HG02588 (cell line): ENCODE data around the gene MAPKBP1.

ENCODE experiments used
- ATAC-seq: cut with Tn5 transposase; IDR thresholded peaks from one replicate; pipeline ENCODE4 v1.9.1; 2021; ENCODE audit warnings: mild to moderate bottlenecking, moderate library complexity; ENCODE audit not compliant: unreplicated experiment

MAPKBP1 gene

DNA sequence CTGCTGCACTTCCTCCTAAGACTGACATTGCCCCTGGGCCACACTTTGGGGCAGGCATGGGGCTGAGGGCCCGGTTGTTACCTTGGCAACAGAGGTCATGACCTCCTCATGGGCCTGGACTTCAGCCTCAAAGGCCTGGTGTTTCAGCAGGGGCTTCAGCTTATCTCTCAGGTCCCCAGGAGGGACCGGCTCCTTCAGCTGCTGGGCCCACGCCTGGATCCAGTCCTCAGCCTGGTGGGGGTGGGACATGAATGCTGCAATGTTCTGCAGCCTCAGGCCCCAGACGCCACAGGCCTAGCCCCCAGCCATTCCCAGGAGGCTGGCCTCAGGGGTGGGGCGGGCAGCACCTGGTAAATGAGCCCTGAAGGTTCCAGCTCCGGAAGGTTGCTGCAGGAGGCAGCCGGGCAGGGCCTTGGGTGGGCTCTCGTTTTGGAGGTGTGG lies 92.0 kb downstream of the MAPKBP1 start:
- ATAC-seq, result no peak

GRCh38 chr15:41866872-41867579 lies 92.7 kb downstream of the MAPKBP1 start:
- ATAC-seq, result no peak

DNA sequence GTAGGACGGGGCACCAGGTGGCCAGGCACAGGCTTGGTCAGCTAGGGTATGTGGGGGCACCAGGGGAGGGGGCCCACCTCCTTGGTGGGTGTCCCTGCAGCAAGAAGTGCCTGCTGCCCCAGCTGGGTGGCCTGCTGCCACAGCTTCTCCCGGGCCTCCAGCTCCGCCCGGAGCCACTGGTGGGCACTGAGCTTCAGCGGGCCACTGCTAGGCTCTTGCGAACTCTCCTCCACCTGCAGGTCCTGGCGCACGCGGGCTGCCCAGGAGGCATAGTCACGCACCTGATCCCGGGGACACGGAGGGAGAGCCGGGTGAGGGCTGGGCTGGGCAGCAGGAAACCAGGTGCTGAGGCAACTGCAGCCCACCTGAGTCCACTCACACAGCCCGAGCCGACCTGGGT lies 94.0 kb downstream of the MAPKBP1 start:
- ATAC-seq, result no peak

GRCh38 chr15:41869770-41870688 lies 95.7 kb downstream of the MAPKBP1 start:
- no peak for ATAC-seq

GRCh38 chr15:41870689-41871081 lies 96.4 kb downstream of the MAPKBP1 start:
- ATAC-seq, result no peak

GRCh38 chr15:41871175-41871905 lies 97.1 kb downstream of the MAPKBP1 start:
- ATAC-seq, result no peak

DNA sequence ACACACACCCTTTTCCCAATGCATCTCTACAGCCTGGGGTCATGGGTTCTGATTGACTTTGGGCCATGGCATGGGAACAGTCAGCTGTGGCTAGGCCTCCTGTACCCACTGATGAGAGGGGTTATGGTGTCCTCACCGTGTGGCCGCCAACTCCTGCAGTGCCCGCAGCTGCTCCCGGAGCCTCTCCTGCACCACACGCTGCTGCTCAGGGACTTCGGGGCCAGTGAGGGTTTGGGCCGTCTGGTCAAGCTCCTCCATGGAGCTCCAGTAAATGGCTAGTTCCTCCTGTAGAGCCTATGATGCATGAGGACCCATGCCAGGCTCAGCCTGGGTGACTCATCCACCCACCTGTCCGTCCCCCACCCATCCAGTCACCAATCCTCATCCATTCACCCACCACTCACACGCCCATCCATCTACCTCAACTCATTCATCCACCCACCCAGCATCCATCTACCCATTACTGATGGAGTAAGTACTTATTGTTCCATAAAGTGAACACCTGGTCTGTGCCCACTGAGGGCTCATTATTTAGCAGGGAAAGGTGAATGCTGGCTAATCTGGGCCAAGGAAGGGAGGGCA lies 98.0 kb downstream of the MAPKBP1 start:
- no peak for ATAC-seq

- ATAC-seq, result no peak
These were observed 99.4 kb downstream of the MAPKBP1 start for GRCh38 chr15:41873711-41874110.

DNA sequence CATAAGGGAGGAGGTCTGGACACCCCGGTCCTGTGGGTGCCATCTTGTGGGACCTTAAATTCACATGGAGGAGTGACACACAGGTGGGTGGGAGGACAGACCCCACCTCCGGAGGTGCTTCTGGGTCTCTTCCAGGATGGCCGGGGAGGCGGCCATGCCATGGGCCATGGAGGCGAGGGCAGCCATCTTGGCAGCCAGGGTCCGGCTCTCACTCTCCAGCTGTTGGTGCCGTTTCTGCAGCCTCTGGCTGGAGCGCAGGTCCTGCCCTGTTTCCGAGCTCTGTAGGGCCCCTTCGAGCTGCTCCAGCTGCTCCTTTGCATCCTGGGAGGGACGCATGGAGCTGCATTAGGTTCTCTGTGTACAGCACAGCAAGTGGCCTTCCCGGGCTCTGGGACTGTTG lies 100.5 kb downstream of the MAPKBP1 start:
- no peak for ATAC-seq

GRCh38 chr15:41876007-41876406 lies 101.7 kb downstream of the MAPKBP1 start:
- ATAC-seq, result no peak

GRCh38 chr15:41876689-41877088 lies 102.4 kb downstream of the MAPKBP1 start:
- ATAC-seq, result no peak
